ENCODE data around the gene NCAM2. TPM values are rescaled to one million over a fixed set of nuclear protein-coding genes. Genes with fewer than 3 reads are reported as not detected.

The NCAM2 gene
- total RNA-seq, 4 donors from 2014 or later, result 3.2 to 9.1 (median 4.6) TPM

- ATAC-seq, result no peak
- Histone ChIP-seq H3K27ac (no peak overlapping the region), H3K9me3 (no peaks in the 10 kb centered on the region), H3K4me3 (no peak overlapping the region), H3K36me3 (no peaks in the 10 kb centered on the region), H3K27me3 (no peaks in the 10 kb centered on the region), H3K4me1 (no peaks in the 10 kb centered on the region)
- TF ChIP-seq CTCF (IDR thresholded peaks at IDR 0.05), result no peak
- TF ChIP-seq POLR2AphosphoS5 (IDR thresholded peaks at IDR 0.05), result no peak
- TF ChIP-seq EP300 (IDR thresholded peaks at IDR 0.05), result no peak
- TF ChIP-seq POLR2A (IDR thresholded peaks at IDR 0.05), result no peak
Measured at GRCh38 chr21:21233051-21233450, 234.8 kb downstream of the NCAM2 start.

- TF ChIP-seq CTCF (IDR thresholded peaks at IDR 0.05) (no peak), EP300 (IDR thresholded peaks at IDR 0.05) (no peak), POLR2A (IDR thresholded peaks at IDR 0.05) (no peak), POLR2AphosphoS5 (IDR thresholded peaks at IDR 0.05) (no peak)
- H3K4me3 ChIP-seq, result no peak overlapping the region
- no peaks in the 10 kb centered on the region for H3K9me3 ChIP-seq
- no peak overlapping the region for H3K27ac ChIP-seq
- ATAC-seq, result no peak
- no peaks in the 10 kb centered on the region for H3K4me1 ChIP-seq
- no peaks in the 10 kb centered on the region for H3K36me3 ChIP-seq
- no peaks in the 10 kb centered on the region for H3K27me3 ChIP-seq
- 37 to 45% methylated on average over 3 of the region's 3 CpGs for WGBS, 2 donors (ENCODE audit: low coverage in 1 of 2)
Measured at GRCh38 chr21:21236996-21237395, 238.8 kb downstream of the NCAM2 start.

GRCh38 chr21:21238629-21239400 lies 240.6 kb downstream of the NCAM2 start:
- 81 to 90% methylated on average over 6 to 10 of the region's 10 CpGs for WGBS, 2 donors (ENCODE audit: low coverage in 1 of 2)
- no peak for TF ChIP-seq EP300 (IDR thresholded peaks at IDR 0.05)
- no peak for TF ChIP-seq CTCF (IDR thresholded peaks at IDR 0.05)
- TF ChIP-seq POLR2A (IDR thresholded peaks at IDR 0.05), result no peak
- TF ChIP-seq POLR2AphosphoS5 (IDR thresholded peaks at IDR 0.05), result no peak

GRCh38 chr21:21241391-21241790 lies 243.2 kb downstream of the NCAM2 start:
- no peak overlapping the region for H3K27ac ChIP-seq
- no peaks in the 10 kb centered on the region for H3K4me1 ChIP-seq
- H3K9me3 ChIP-seq, result no peaks in the 10 kb centered on the region
- ATAC-seq, result no peak
- H3K36me3 ChIP-seq, result no peaks in the 10 kb centered on the region
- H3K4me3 ChIP-seq, result no peak overlapping the region
- H3K27me3 ChIP-seq, result no peaks in the 10 kb centered on the region
- TF ChIP-seq EP300 (IDR thresholded peaks at IDR 0.05) (no peak), POLR2AphosphoS5 (IDR thresholded peaks at IDR 0.05) (no peak), CTCF (IDR thresholded peaks at IDR 0.05) (no peak), POLR2A (IDR thresholded peaks at IDR 0.05) (no peak)

More at GRCh38 chr21:21238629-21239400, 240.6 kb downstream of the NCAM2 start:
- no peaks in the 10 kb centered on the region for H3K4me1 ChIP-seq
- H3K4me3 ChIP-seq, result no peak overlapping the region
- no peak overlapping the region for H3K27ac ChIP-seq
- H3K9me3 ChIP-seq, result no peaks in the 10 kb centered on the region
- ATAC-seq, result no peak
- H3K27me3 ChIP-seq, result no peaks in the 10 kb centered on the region
- no peaks in the 10 kb centered on the region for H3K36me3 ChIP-seq

GRCh38 chr21:21246007-21246406 lies 247.8 kb downstream of the NCAM2 start:
- WGBS, 2 donors (ENCODE audit: low coverage in 1 of 2), result 94 to 100% methylated on average over 3 of the region's 3 CpGs
- no peak for ATAC-seq
- no peaks in the 10 kb centered on the region for H3K4me1 ChIP-seq
- no peaks in the 10 kb centered on the region for H3K9me3 ChIP-seq
- no peak overlapping the region for H3K27ac ChIP-seq
- no peak overlapping the region for H3K4me3 ChIP-seq
- no peaks in the 10 kb centered on the region for H3K36me3 ChIP-seq
- H3K27me3 ChIP-seq, result no peaks in the 10 kb centered on the region
- TF ChIP-seq POLR2A (IDR thresholded peaks at IDR 0.05) (no peak), POLR2AphosphoS5 (IDR thresholded peaks at IDR 0.05) (no peak), EP300 (IDR thresholded peaks at IDR 0.05) (no peak), CTCF (IDR thresholded peaks at IDR 0.05) (no peak)
